ENCODE results near the gene VTI1B.

The VTI1B gene

DNA sequence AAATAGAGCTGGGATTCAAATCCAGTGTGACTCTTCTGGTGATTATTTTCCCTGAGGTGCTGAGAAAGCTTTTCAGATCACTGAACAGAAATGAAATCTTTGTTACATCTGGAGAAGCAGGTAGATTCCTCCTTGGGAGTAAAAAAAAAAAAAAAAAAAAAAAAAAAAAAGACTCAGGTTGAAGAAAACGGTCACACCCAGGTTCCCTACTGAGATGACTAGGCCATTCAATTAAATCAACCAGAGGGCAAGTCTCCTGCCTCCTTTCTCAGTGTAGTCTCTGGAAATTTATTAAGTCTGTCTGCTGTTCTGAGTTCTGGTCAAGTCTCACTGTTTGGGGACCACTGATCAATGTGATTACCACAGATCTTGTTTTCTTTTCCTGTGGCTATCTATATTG is 30.7 kb downstream of the VTI1B start:
- Histone ChIP-seq H3K27me3 (ENCODE audit: insufficient read depth, poor library complexity, severe bottlenecking) (no peaks in the 10 kb centered on the region), H3K4me3 (replicated peaks; ENCODE audit: insufficient read depth, low read length) (no peak overlapping the region), H3K27ac (replicated peaks) (no peak overlapping the region)
- DNase-seq (ENCODE audit: low read depth in 1 of 2, low spot score in 1 of 2): no peak
- TF ChIP-seq POLR2AphosphoS5 (IDR thresholded peaks at IDR 0.05; ENCODE audit: low read depth): no peak
- TF ChIP-seq, protein P1, sequence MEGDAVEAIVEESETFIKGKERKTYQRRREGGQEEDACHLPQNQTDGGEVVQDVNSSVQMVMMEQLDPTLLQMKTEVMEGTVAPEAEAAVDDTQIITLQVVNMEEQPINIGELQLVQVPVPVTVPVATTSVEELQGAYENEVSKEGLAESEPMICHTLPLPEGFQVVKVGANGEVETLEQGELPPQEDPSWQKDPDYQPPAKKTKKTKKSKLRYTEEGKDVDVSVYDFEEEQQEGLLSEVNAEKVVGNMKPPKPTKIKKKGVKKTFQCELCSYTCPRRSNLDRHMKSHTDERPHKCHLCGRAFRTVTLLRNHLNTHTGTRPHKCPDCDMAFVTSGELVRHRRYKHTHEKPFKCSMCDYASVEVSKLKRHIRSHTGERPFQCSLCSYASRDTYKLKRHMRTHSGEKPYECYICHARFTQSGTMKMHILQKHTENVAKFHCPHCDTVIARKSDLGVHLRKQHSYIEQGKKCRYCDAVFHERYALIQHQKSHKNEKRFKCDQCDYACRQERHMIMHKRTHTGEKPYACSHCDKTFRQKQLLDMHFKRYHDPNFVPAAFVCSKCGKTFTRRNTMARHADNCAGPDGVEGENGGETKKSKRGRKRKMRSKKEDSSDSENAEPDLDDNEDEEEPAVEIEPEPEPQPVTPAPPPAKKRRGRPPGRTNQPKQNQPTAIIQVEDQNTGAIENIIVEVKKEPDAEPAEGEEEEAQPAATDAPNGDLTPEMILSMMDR (IDR thresholded peaks at IDR 0.05; ENCODE audit: insufficient read depth, low read length): no peak
- no peak for TF ChIP-seq SPI1 (IDR thresholded peaks at IDR 0.05; ENCODE audit: borderline replicate concordance, low read depth)

DNA sequence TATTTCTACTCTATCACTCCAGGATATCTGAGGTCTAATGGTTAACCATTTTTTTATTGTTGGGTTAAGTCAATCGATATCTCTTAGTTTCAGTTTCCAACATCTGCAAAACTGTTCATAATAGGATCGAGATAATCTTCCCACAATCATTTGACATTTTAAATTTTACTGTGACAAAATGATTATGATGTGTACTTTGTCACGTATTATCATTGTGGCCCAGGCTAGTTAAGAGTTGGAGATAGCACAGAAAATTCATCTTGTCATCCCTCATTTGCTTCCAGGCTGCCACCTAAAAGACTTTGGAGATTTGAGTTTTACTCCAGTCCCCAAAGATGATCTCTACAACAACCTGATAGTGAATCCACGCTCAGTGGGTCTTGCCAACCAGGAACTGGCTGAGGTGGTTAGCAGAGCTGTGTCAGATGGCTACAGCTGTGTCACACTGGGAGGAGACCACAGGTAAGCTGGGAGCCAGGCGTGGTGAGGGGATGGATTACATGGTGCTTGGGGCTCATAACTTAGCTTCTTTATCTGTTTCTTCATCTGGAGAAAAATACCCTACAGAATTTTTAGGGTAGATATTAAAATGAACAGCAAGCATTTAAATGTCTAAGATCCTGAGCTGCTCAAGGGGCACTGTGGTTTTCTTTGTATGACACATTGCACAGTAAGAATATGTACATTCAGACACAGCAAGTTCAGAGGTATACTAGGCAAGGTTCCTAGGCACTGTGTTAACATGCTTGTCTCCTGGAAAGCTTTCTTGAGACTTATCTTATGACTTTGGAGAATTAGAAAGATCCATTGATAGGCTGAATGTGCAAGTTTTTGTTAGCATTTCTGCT is 32.3 kb downstream of the VTI1B start:
- H3K27ac ChIP-seq (replicated peaks): no peak overlapping the region
- DNase-seq (ENCODE audit: low read depth in 1 of 2, low spot score in 1 of 2): no peak
- no peaks in the 10 kb centered on the region for H3K27me3 ChIP-seq (ENCODE audit: insufficient read depth, poor library complexity, severe bottlenecking)
- TF ChIP-seq, protein P1 (IDR thresholded peaks at IDR 0.05; ENCODE audit: insufficient read depth, low read length): no peak
- TF ChIP-seq, protein P2, sequence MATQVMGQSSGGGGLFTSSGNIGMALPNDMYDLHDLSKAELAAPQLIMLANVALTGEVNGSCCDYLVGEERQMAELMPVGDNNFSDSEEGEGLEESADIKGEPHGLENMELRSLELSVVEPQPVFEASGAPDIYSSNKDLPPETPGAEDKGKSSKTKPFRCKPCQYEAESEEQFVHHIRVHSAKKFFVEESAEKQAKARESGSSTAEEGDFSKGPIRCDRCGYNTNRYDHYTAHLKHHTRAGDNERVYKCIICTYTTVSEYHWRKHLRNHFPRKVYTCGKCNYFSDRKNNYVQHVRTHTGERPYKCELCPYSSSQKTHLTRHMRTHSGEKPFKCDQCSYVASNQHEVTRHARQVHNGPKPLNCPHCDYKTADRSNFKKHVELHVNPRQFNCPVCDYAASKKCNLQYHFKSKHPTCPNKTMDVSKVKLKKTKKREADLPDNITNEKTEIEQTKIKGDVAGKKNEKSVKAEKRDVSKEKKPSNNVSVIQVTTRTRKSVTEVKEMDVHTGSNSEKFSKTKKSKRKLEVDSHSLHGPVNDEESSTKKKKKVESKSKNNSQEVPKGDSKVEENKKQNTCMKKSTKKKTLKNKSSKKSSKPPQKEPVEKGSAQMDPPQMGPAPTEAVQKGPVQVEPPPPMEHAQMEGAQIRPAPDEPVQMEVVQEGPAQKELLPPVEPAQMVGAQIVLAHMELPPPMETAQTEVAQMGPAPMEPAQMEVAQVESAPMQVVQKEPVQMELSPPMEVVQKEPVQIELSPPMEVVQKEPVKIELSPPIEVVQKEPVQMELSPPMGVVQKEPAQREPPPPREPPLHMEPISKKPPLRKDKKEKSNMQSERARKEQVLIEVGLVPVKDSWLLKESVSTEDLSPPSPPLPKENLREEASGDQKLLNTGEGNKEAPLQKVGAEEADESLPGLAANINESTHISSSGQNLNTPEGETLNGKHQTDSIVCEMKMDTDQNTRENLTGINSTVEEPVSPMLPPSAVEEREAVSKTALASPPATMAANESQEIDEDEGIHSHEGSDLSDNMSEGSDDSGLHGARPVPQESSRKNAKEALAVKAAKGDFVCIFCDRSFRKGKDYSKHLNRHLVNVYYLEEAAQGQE (IDR thresholded peaks at IDR 0.05; ENCODE audit: insufficient replicate concordance, low read depth): no peak
- no peak overlapping the region for H3K4me3 ChIP-seq (replicated peaks; ENCODE audit: insufficient read depth, low read length)

DNA sequence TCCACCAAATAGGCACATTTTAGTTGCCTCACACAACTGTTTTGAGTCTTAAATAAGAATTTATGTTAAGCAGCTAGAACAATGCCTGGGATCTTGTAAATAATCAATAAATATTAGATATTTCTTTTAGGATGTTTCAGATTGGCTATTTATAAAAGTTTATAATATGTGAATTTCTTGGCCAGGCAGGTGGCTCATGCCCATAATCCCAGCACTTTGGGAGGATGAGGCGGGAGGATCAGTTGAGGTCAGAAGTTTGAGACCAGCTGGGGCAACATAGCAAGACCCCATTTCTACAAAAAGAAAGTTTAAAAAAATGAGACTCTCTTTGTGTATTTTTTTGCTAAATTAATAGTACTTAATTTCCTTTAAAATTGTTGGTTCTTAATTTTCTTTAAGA is 33.0 kb downstream of the VTI1B start:
- Histone ChIP-seq H3K27me3 (ENCODE audit: insufficient read depth, poor library complexity, severe bottlenecking) (no peaks in the 10 kb centered on the region), H3K4me3 (replicated peaks; ENCODE audit: insufficient read depth, low read length) (no peak overlapping the region), H3K27ac (replicated peaks) (no peak overlapping the region)
- TF ChIP-seq, protein P1 (IDR thresholded peaks at IDR 0.05; ENCODE audit: insufficient read depth, low read length): no peak
- TF ChIP-seq GABPA (IDR thresholded peaks at IDR 0.05; ENCODE audit: low read depth): no peak
- TF ChIP-seq, protein P2 (IDR thresholded peaks at IDR 0.05; ENCODE audit: insufficient replicate concordance, low read depth): no peak
- TF ChIP-seq SPI1 (IDR thresholded peaks at IDR 0.05; ENCODE audit: borderline replicate concordance, low read depth): no peak
- no peak for TF ChIP-seq POLR2AphosphoS5 (IDR thresholded peaks at IDR 0.05; ENCODE audit: low read depth)
- DNase-seq (ENCODE audit: low read depth in 1 of 2, low spot score in 1 of 2): no peak

DNA sequence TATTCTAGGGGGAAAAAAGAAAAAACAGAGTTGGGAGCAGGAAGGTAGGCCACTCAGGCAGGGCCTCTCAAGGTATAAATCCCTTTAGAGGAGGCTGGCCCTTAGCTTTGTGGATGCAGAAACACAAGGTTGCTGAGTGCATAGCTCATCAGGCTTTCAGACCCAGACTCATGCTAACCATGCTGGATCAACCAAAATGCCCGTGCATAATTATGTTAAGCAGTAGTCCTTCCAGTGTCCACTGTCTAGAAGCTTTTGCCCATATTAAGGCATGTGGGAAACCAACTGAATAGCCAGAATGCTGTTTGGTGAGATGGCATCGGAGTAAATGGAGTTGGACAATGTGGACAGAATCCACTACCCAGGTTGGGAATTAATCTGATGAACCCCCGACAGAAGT is 35.8 kb downstream of the VTI1B start:
- TF ChIP-seq SPI1 (IDR thresholded peaks at IDR 0.05; ENCODE audit: borderline replicate concordance, low read depth) (no peak), POLR2AphosphoS5 (IDR thresholded peaks at IDR 0.05; ENCODE audit: low read depth) (no peak), GABPA (IDR thresholded peaks at IDR 0.05; ENCODE audit: low read depth) (no peak)
- TF ChIP-seq, protein P1 (IDR thresholded peaks at IDR 0.05; ENCODE audit: insufficient read depth, low read length): no peak
- TF ChIP-seq, protein P2 (IDR thresholded peaks at IDR 0.05; ENCODE audit: insufficient replicate concordance, low read depth): no peak
- Histone ChIP-seq H3K27me3 (ENCODE audit: insufficient read depth, poor library complexity, severe bottlenecking) (no peaks in the 10 kb centered on the region), H3K4me3 (replicated peaks; ENCODE audit: insufficient read depth, low read length) (no peak overlapping the region), H3K27ac (replicated peaks) (no peak overlapping the region)
- no peak for DNase-seq (ENCODE audit: low read depth in 1 of 2, low spot score in 1 of 2)
